NCI-H226 (cell line): ENCODE results near the gene OR1J2.
"Not testable (repeated sequence)": the region's sequence is repeated elsewhere in the genome, so short reads cannot be mapped to it uniquely, and the experiment has no call there.

Experiments used
- DNase-seq: peaks from one replicate; pipeline ENCODE4 v3.0.0-alpha.2; 2015

Gene OR1J2, protein sequence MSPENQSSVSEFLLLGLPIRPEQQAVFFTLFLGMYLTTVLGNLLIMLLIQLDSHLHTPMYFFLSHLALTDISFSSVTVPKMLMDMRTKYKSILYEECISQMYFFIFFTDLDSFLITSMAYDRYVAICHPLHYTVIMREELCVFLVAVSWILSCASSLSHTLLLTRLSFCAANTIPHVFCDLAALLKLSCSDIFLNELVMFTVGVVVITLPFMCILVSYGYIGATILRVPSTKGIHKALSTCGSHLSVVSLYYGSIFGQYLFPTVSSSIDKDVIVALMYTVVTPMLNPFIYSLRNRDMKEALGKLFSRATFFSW

DNA sequence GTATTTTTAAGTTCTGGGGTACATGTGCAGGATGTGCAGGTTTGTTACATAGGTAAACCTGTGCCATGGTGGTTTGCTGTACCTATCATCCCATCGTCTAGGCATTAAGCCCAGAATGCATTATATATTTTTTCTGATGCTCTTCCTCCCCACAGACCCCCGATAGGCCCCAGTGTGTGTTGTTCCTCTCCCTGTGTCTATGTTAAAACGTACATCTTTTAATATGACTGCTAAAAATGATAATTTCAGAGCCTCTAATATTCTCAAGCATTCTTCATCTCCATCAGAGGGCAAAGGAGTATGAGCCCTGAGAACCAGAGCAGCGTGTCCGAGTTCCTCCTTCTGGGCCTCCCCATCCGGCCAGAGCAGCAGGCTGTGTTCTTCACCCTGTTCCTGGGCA, at the start of gene OR1J2:
OR1J2 (plus strand) TSS at position 301 of the 400 bp plus-strand sequence; CDS start at position 301, 0 bp downstream.
- no peak for DNase-seq

DNA sequence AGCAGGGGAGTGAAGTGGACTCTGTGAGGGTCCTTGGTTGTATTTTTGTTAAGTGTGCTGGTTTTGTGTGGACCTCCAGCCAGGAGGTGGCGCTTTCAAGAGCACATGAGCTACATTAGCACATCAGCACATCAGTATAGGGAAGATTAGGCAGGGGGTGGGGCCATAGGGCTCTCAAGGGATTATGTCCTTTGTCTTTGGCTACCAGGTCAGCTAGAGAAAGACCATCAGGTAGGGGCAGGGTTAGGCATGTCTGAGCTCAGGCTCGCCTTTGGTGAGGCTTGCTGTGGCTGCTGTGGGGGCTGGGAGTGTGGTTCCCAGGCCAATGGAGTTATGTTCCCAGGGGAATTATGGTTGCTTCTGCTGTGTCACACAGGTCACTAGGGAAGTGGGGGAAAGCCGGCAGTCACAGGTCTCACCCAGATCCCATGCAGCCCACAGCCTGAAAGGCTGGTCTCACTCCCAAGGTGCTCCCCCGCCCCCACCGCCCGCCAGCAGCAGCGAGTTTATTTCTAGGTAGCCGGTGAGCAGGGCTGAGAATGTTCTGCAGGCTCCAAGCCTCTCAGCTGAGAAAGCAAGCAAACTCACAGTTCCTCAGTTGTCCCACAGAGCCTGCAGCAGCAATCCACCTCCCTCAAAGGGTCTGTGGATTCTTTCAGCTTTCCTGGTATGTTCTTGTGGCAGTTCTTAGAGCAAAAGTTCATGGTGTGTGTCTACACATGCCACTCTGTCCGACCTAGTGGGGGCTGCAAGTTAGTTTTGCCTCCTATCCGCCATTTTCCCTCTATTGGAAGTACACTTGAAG, 46.6 kb upstream of the OR1J2 start:
- DNase-seq: no peak

DNA sequence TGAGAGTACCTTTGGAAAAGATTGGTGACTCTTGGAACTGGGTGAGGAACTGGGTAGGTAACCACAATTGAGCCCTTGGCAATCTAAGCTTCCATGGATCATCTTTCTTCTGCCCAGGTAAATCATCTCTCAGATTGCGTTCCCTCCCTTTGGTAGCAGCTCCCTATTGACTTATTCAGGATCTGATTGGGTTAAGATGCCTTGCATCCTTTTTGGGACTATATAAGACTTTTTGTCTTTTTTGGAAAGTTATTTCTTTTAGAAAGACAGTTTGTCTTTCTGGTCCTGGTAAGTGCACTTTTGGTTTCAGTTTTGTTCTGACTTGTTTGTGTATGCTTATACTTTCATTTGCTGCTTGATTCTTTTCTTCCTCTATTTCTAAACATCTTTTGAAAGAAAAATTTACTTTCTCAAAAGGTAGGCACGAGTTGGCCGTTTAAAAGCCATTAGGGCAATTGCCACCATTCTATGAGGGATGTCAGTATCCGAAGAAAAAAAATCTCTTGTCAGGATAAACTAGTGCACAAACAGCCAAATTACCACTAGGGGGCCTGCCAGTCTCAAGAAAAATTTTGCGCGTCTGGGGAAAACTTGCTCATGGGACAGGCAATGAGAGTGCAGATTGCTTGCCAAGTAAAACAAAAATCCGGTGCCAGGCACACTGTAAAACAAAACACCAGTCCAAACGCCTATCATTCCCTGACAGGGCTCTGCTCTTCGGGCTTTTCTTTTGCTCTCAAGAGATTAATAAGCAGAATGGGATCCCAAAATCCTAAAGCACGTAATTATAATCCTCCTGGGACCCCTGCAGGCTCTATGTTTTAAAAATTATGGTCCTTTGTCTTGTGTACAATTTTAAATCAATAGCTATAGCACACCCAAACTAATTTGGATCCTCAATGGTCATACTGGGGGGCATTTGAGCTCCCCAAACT, 45.7 kb upstream of the OR1J2 start:
- peak; percentile 74 for DNase-seq

DNA sequence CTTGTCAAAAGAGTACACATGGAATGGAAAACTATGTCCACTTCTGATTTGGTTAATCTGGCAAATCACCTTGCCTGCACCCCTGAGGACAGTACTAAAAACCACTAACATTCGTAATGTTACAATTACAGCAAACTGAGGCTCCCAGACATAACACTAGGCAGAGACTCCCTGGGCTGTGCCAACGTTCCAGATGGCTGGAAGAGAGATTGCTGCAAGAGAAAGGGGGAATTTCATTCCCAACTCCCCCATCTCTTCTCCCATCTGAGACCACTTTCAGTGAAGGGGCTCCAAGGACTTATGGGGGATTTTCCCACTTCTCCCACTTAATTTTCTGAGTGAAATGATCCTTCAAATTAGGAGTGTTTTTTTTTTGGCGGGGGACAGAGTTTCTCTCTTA, 44.1 kb upstream of the OR1J2 start:
- no peak for DNase-seq

DNA sequence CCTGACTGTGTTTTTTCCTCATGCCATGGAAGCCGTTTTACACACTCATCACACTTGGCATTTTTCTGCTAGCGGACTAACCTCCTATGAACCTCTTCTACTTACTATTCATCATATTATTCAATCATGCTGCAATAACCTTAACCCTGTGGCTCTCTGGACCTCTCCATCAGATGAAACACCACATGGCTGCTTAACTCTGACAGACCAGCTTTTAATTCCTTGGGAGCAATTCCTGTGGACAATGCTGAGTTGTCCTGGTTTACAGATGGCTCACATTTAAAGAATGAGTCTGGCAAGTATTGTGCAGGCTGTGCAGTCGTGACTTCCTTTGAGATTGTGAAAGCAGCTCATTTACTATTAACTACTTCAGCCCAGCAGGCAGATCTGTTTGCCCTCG, 41.9 kb upstream of the OR1J2 start:
- no peak for DNase-seq

DNA sequence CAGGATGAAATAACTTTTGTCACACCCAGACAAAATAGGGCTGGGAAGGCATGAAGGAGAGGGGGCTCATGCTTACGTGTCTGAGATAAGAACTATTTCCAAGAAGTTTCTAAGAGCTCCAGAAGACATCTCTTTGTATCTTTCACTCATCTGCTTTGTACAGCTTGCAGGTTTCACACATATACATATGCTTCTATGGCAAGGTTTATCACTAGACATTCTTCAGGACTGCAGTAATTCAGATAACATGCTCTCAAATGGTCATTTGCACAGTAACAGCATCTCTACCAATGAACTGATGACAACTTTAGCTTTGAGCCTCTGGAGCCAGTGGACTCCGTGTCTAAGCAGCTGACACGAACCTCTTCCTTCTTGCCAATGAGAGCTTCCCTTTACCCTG, 36.0 kb upstream of the OR1J2 start:
- DNase-seq: no peak

DNA sequence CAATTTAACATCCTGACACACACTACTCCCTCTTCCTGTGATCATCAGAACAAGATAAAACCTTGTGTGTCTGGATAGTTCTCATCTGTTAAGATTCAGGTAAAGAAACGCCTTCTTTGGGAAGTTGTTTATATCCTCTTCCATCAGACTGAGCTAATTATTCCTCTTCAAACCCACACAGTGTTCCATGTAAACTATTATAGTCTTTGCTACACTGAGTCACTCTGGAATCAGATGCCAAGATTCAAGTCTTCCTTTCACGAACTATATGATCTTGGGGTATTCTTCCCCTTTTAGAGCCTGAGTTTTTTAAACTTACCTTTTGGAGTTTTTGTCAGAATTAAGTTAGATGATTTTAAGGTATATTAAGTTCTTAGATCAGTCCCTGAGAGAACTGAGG, 34.9 kb upstream of the OR1J2 start:
- no peak for DNase-seq

DNA sequence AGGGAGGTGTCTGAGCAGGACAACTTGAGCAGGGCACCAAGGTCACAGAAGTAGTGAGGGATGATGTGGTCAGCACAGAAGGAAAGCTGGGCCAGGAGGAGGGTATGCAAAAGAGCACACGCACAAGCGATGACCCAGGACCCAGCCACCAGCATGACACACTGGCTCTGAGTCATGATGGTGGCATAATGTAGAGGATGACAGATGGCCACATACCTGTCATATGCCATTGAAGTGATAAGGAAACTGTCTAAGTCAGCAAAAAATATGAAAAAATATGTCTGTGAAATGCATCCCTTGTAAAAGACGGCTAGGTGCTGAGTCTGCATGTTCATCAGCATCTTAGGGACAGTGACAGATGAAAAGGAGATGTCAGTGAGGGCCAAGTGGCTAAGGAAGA, 33.3 kb upstream of the OR1J2 start:
- DNase-seq: no peak

DNA sequence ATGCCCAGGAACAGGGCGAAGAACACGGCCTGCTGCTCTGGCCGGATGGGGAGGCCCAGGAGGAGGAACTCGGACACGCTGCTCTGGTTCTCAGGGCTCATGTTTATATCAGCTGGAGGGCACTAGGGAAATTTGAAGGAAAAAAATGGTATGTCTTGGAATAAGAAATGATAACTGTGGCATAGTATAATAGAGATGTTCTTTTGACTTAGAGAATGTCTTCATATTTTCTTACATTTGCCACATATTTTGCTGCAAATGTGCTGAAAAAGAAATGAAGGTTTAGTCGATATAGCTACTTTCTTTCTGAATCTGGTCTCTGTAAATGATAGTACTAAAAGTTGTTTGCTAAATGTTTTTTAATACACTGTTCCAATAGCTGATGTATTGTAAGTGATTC, 32.8 kb upstream of the OR1J2 start, which contains the start of gene OR1J1:
OR1J1 (minus strand) TSS at position 101 of the 400 bp plus-strand sequence; CDS start at position 101, 0 bp downstream.
- no peak for DNase-seq

DNA sequence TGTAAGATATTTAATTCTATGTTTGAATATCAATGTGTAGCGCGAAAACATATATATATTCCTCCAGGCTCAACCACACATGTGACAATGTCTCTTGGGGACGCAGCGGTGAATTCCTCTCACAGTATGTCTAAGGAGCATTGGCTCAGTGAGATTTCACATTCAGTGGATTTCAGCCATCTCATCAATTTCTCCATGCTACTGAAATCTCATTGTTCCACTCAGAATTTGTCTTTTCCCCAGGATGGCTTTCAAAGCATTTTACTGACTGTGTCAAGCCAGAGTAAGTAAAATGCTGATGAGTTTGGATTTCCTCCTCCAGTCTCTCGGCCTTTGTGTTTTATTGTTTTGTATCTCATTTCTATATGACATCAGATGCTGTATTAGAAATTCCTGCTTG, 31.5 kb upstream of the OR1J2 start:
- DNase-seq: no peak

DNA sequence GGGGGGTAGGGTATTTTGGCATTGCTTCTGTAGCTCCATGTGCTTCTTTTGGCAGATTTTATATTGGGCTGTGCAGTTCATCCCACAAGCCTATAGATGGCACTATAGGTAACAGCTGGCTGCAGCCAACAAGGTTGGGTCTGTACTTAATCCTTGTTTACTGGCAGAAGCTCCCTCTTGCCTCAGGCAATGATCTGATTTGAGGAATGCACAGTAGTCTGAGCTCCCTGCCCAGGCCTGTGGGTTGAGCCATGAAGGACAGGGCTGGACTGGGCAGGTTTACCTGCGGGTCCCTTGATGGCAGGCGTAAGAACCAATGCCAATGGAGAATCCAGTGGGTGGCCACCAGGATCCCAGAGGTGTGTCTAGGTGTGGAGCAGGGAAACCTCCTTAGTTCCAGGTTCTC, 11.7 kb upstream of the OR1J2 start:
- peak; percentile 58 for DNase-seq

DNA sequence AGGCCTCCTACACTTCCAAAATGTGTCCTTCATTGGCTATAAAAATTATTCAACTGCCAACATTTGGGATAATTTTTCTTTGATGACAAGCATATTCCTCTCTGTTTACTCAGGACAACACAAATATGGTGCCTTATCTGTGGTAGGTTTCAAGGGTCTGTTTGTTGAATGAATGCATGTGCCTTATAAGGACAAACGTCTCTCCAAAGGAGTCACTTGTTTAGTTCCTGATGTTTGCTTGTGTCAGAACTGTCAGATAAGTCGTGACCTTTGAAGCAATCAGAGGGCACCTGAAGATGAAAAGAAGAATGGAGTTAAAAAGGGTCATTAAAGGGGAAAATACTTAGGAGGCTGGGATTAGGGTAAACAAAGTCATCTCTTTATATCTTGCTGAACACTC, 3.6 kb upstream of the OR1J2 start:
- DNase-seq: no peak

DNA sequence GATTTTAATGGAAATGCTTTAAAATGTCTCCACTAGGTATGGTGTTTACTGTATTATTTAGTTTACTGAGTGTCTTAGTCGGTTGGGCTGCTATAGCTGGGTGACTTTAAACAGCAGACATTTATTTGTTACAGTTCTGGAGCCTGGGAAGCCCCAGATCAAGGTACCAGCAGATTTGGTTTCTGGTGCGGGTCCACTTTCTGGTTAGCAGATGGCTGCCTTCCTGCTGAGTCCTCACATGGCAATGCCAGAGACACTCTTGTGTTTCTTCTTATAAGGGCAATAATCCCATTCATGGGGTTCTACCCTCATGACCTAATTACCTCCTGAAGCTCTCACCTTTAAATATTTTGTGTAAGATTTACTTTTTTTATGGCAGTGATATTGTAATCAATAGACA, 7.6 kb downstream of the OR1J2 start:
- DNase-seq: no peak

DNA sequence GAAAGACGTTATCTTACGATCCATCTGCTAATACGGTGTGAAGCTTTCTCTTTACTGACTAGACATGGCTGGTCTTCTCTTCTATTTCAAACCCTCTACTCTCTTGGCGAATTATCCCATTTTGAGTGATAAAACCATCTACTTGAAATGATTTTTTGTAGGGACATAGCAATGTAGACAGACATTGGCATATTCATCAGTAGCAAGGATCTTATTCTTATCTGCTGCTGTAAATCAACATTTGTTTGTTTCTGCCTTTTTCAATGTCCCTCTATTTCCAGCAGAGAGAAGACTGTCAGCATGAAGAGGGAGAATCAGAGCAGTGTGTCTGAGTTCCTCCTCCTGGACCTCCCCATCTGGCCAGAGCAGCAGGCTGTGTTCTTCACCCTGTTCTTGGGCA, 8.2 kb downstream of the OR1J2 start, which contains the start of gene OR1J4:
OR1J4 (plus strand) TSS at position 301 of the 400 bp plus-strand sequence; CDS start at position 301, 0 bp downstream.
- no peak for DNase-seq

DNA sequence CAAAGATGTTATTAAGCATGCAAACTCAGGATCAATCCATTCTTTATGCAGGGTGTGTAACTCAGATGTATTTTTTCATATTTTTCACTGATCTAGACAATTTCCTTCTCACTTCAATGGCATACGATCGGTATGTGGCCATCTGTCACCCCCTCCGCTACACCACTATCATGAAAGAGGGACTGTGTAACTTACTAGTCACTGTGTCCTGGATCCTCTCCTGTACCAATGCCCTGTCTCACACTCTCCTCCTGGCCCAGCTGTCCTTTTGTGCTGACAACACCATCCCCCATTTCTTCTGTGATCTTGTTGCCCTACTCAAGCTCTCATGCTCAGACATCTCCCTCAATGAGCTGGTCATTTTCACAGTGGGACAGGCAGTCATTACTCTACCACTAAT, 8.8 kb downstream of the OR1J2 start:
- DNase-seq: no peak

DNA sequence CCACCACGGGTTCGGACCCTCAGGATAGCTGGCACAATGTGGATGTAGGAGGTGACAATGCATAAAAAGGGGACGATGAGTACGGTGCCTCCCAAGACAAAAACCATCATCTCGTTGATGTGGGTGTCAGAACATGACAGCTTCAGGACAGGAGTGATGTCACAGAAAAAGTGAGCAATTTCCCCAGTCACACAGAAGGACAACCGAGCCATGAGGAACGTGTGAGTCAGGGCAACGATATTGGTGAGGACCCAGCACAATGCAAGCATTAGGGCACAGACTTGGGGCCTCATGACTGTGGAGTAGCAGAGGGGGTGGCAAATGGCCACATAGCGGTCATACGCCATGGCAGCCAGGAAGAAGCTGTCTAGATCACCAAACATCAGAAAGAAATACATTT, 16.0 kb downstream of the OR1J2 start:
- DNase-seq: no peak

DNA sequence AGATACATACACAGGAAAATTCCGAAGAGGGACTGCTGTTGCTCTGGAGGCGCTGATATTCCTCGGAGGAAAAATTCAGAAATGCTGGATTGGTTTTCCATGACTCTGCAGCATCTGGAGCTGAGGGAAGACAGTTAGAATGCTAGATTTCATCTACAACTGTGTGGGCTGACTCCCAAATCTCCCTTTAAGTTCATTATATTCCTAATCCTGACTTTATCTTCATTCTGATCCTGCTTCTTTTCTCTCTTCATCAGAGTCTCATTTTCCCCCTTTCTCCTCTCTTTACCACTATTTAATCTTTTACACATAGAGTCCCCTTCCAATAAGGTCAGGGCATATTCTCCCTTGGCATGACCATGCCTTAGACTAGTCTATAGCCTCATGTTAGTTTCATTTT, 16.6 kb downstream of the OR1J2 start, which contains the start of gene OR1N1:
OR1N1 (minus strand) TSS at position 101 of the 400 bp plus-strand sequence; CDS start at position 101, 0 bp downstream.
- DNase-seq: no peak

DNA sequence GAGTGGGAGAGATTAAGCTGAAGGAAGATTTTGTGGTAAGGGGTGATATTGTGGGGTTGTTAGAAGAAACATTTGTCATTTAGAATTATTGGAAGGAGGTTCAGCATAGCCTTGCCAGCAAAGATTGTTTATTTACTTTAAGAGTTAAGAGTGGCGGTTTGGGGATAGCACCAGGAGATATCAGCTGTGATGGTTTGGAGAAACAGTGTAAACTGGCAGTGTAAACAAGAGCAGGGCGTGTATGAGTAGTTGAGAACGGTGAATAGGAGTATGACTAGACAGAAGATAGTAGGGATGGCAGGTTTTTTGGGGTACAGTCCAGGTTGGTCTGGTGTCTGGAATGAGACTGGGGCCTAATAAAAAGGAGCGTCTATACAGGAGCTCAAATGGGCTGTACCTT, 20.6 kb downstream of the OR1J2 start:
- not testable (repeated sequence) for DNase-seq

DNA sequence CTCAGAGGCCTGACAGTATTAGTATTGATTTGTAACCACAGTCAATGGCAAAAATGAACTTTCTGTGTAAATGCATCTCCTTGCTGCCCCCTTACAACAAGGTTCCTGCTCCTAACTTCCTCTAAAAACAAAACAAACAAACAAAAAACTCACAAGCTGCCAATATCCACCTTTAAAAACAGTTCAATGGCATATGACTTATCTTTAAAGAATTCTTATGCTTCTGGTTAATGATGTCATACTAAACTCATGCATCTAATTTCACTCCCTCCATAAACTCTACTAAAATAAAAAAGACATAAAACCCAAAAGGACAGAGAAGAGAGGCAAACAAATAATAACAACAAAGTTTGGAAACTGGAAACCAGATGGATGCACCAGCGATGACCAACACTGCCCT, 25.5 kb downstream of the OR1J2 start:
- DNase-seq: no peak

DNA sequence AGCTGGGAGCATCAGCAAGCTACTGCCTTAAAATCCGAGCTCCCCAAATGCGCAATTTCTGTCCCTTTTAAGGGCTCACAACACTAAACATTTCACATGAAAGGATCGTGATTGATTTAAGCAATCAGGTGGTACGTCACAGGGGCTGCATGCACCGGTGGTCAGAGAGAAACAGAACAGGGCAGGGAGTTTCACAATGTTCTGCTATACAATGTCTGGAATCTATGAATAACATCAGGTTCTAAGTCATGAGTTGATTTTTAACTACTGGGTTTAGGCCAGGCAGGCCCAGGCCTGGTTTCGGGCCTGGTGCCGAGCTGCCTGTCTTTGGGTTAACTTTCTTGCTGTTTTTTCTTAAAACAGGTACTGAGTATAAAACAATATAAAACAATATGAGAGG, 26.5 kb downstream of the OR1J2 start:
- not testable (repeated sequence) for DNase-seq

DNA sequence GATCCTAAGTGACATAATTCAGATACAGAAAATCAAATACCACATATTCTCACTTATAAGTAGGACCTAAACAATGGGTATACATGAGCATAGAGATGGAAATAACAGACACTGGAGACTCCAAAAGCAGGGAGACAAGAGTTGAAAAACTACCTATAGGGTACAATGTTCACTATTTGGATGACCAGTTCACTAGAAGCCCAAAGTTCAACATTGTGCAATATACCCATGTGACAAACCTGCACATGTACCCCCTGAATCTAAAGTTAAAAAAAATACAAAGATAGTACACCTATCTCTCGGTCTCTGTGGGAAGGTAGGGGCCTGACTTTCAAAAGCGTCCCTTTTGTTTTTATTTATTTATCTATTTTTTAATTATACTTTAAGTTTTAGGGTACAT, 28.2 kb downstream of the OR1J2 start:
- no peak for DNase-seq

DNA sequence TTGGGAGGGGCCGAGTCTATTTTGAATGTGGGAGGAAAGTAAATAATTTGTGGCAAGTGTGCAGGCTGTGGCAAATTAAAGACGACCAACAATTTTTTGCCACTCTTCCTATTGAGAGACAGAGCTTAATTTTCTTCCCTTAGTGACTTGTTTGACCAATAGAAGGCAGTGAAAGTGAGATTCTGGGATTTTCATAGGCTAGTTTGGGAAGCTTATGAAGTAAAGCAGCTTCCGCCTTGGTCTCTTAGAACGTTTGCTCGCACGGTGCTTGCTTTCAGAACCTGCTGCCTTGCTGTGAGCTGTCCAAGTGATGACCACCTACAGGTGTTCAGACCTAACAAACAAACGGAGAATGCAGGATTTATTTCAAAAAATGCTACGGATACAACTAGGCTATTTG, 35.6 kb downstream of the OR1J2 start:
- no peak for DNase-seq

DNA sequence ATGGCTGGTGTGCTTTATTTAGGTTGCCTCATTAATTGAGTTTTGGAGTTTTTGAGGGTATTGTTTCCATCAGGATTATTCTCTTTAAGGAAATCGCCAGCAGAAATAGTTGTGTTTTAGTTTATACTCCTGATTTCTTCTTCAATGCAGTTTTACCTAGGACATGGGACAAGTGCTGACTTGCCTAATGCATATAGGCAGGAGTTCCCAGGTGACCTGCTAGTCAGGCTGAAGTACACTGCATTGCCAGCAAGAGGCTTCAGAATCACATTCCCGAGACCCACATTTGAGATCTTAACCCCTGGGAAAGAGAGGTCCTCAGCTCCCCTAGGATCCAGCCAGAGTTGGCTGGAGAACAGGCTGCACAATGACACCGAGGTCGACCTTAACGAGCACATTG, 40.8 kb downstream of the OR1J2 start:
- no peak for DNase-seq
